Testis (tissue), 3 donors: Measurements from ENCODE around the gene ZNF747. TPM values are rescaled to one million over a fixed set of nuclear protein-coding genes. Genes with fewer than 3 reads are reported as not detected.

Source experiments
- DNase-seq: peaks from one replicate; pipeline ENCODE4 v3.0.0-alpha.2; 2019
- H3K27ac ChIP-seq, 2 donors: fragments of 200-600 bp; sonication (generic); one replicate each; pipeline ENCODE4 v1.5.1; 2019
- H3K27me3 ChIP-seq: fragments of 200-600 bp; sonication (generic); one replicate; pipeline ENCODE4 v1.5.1; 2019
- H3K36me3 ChIP-seq: fragments of 200-600 bp; sonication (generic); one replicate; pipeline ENCODE4 v1.5.1; 2017; ENCODE audit warnings: low read depth; ENCODE audit errors: missing control alignments
- H3K4me1 ChIP-seq: fragments of 200-600 bp; sonication (generic); one replicate; pipeline ENCODE4 v1.5.1; 2019
- H3K4me3 ChIP-seq, 2 donors: fragments of 200-600 bp; sonication (generic); one replicate each; pipeline ENCODE4 v1.5.1; 2017 to 2019
- H3K9me3 ChIP-seq: fragments of 200-600 bp; sonication (generic); one replicate; pipeline ENCODE4 v1.5.1; 2017
- CTCF ChIP-seq, 3 experiments: fragments of 450-650 bp in 2 of 3; fragments of 200-600 bp in 1 of 3; sonication (generic) in 1 of 3; IDR thresholded peaks; one replicate each; pipeline ENCODE4 v1.5.1; 2016 to 2019; ENCODE audit warnings: antibody characterized with exemption in 3 of 3, mild to moderate bottlenecking in 2 of 3, moderate library complexity in 1 of 3
- POLR2A ChIP-seq: fragments of 450-650 bp; IDR thresholded peaks from one replicate; pipeline ENCODE4 v1.6.1; 2017; ENCODE audit warnings: antibody characterized with exemption, mild to moderate bottlenecking, moderate library complexity
- WGBS, 2 donors: methylation state at CpG; one replicate each; pipeline ENCODE4 v1.1.5; 2018; 5-methylcytosine and 5-hydroxymethylcytosine counted together
- intact Hi-C: fragments of 100-400 bp; cut with DNase I; formaldehyde crosslinking; loops from one replicate; pipeline ENCODE4 v1.15.1; 2023; ENCODE audit warnings: low total_unique reads
- polyA plus RNA-seq: library from polyadenylated mRNA; stranded (reverse); fragments of 350-450 nt; fragmentation: Illumina TruSeq; extraction: RNeasy Lipid Tissue Mini Kit (QIAGEN cat#74804); gene quantifications from one replicate; pipeline ENCODE4 v1.2.3, GENCODE V29; 2014; ENCODE audit warnings: low read depth, low replicate concordance; ENCODE audit not compliant: insufficient read depth
- total RNA-seq, 2 donors: library from RNA; depleted of rRNA; stranded (reverse); fragments of >200 nt; gene quantifications; one replicate each; pipeline ENCODE4 v1.2.3, GENCODE V29; 2016

Gene ZNF747
- total and polyA plus RNA-seq, 3 donors from 2014 or later = 13.1 to 23.3 (median 18.7) TPM

GRCh38 chr16:30567991-30568638 is 33.5 kb upstream of the ZNF747 start:
- Histone ChIP-seq H3K36me3 (no peaks in the 10 kb centered on the region), H3K27ac (no peak overlapping the region), H3K4me1 (peaks cover 9% of the 10 kb centered on the region), H3K27me3 (no peaks in the 10 kb centered on the region), H3K9me3 (no peaks in the 10 kb centered on the region), H3K4me3 (no peak overlapping the region)
- TF ChIP-seq CTCF (IDR thresholded peaks at IDR 0.05) (no peak), POLR2A (no peak)
- intact Hi-C loops = no loop called here
- no peak for DNase-seq
- WGBS, 2 donors = 76 to 83% methylated on average over 6 of the region's 6 CpGs

GRCh38 chr16:30567160-30567990 is 32.7 kb upstream of the ZNF747 start:
- Histone ChIP-seq H3K27ac (no peak overlapping the region), H3K36me3 (no peaks in the 10 kb centered on the region), H3K4me3 (no peak overlapping the region), H3K4me1 (peaks cover 6% of the 10 kb centered on the region), H3K27me3 (no peaks in the 10 kb centered on the region), H3K9me3 (no peaks in the 10 kb centered on the region)
- no peak for TF ChIP-seq CTCF (IDR thresholded peaks at IDR 0.05)
- TF ChIP-seq POLR2A = no peak
- intact Hi-C loops = no loop called here
- no peak for DNase-seq
- WGBS, 2 donors = 86 to 89% methylated on average over 14 of the region's 14 CpGs

GRCh38 chr16:30566531-30566930 is 31.9 kb upstream of the ZNF747 start:
- H3K4me3 ChIP-seq = no peak overlapping the region
- no peaks in the 10 kb centered on the region for H3K9me3 ChIP-seq
- WGBS, 2 donors = 91% methylated on average over 4 of the region's 4 CpGs
- H3K4me1 ChIP-seq = peaks cover 4% of the 10 kb centered on the region
- no peaks in the 10 kb centered on the region for H3K36me3 ChIP-seq
- DNase-seq = no peak
- H3K27me3 ChIP-seq = no peaks in the 10 kb centered on the region
- intact Hi-C loops = no loop called here
- no peak overlapping the region for H3K27ac ChIP-seq
- TF ChIP-seq CTCF (IDR thresholded peaks at IDR 0.05) (no peak), POLR2A (no peak)

GRCh38 chr16:30565984-30566383 is 31.3 kb upstream of the ZNF747 start:
- DNase-seq = no peak
- Histone ChIP-seq H3K9me3 (no peaks in the 10 kb centered on the region), H3K36me3 (no peaks in the 10 kb centered on the region), H3K4me1 (peaks cover 8% of the 10 kb centered on the region), H3K27ac (no peak overlapping the region), H3K4me3 (no peak overlapping the region), H3K27me3 (no peaks in the 10 kb centered on the region)
- TF ChIP-seq CTCF (IDR thresholded peaks at IDR 0.05) (no peak), POLR2A (no peak)
- 61 to 64% methylated on average over 8 of the region's 8 CpGs for WGBS, 2 donors
- intact Hi-C loops = no loop called here
